AG20443 (cell line): ENCODE measurements around the gene OXT.

ENCODE experiments used
- DNase-seq: peaks from one replicate; pipeline ENCODE4 v3.0.0; 2012; ENCODE audit warnings: low spot score, mixed read lengths

OXT gene

GRCh38 chr20:3109350-3110302 lies 38.2 kb downstream of the OXT start:
- no peak for DNase-seq

GRCh38 chr20:3111507-3111906 lies 40.1 kb downstream of the OXT start:
- no peak for DNase-seq

GRCh38 chr20:3111995-3112394 lies 40.6 kb downstream of the OXT start:
- DNase-seq = no peak

GRCh38 chr20:3115190-3116107 lies 44.0 kb downstream of the OXT start:
- DNase-seq = peak; percentile 93

- DNase-seq = no peak
These were observed 44.9 kb downstream of the OXT start for GRCh38 chr20:3116341-3116740.

GRCh38 chr20:3117839-3118379 lies 46.5 kb downstream of the OXT start:
- peak; percentile 67 for DNase-seq

- DNase-seq = no peak
These were observed 47.6 kb downstream of the OXT start for GRCh38 chr20:3119044-3119443.

- DNase-seq = no peak
These were observed 50.0 kb downstream of the OXT start for GRCh38 chr20:3121271-3121911.
